Tibial nerve (tissue), 3 donors: ENCODE measurements around the gene MPP7.

Experiments used
- POLR2A ChIP-seq, 2 donors: fragments of 450-650 bp; IDR thresholded peaks; one replicate each; pipeline ENCODE4 v1.6.1; 2017; ENCODE audit warnings: antibody characterized with exemption in 2 of 2, mild to moderate bottlenecking in 2 of 2, moderate library complexity in 2 of 2
- TF ChIP-seq, protein P1 (sequence below), 5 experiments: fragments of 200-600 bp in 3 of 5; fragments of 450-650 bp in 2 of 5; sonication (generic) in 3 of 5; IDR thresholded peaks; one replicate each; pipeline ENCODE4 v1.5.1; 2016 to 2019; ENCODE audit warnings: antibody characterized with exemption in 5 of 5, mild to moderate bottlenecking in 3 of 5, moderate library complexity in 2 of 5

DNA sequence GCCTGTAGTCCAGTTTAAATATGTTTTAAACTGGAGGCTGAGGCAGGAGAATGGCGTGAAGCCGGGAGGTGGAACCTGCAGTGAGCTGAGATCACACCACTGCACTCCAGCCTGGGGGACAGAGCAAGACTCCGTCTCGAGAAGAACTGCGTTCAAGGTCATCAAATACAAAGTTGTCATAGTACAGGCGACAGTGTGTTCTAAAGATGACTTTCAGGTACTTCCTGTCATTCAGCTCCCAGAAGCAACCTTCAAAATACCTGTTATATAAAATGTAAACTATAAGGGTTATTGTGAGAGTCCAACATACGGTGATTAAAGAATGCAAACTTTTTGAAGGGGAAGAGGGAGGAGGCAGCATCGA is 8.7 kb downstream of the MPP7 start:
- TF ChIP-seq, protein P1, sequence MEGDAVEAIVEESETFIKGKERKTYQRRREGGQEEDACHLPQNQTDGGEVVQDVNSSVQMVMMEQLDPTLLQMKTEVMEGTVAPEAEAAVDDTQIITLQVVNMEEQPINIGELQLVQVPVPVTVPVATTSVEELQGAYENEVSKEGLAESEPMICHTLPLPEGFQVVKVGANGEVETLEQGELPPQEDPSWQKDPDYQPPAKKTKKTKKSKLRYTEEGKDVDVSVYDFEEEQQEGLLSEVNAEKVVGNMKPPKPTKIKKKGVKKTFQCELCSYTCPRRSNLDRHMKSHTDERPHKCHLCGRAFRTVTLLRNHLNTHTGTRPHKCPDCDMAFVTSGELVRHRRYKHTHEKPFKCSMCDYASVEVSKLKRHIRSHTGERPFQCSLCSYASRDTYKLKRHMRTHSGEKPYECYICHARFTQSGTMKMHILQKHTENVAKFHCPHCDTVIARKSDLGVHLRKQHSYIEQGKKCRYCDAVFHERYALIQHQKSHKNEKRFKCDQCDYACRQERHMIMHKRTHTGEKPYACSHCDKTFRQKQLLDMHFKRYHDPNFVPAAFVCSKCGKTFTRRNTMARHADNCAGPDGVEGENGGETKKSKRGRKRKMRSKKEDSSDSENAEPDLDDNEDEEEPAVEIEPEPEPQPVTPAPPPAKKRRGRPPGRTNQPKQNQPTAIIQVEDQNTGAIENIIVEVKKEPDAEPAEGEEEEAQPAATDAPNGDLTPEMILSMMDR (IDR thresholded peaks at IDR 0.05), result no peak
- no peak for TF ChIP-seq POLR2A (IDR thresholded peaks at IDR 0.05)
